Neutrophil (primary cell): ENCODE measurements around the gene HHATL.

ENCODE experiments used
- H3K27ac ChIP-seq: fragments of 200-600 bp; sonication (generic); 2 replicates; pipeline ENCODE4 v1.5.1; 2016; ENCODE audit warnings: mild to moderate bottlenecking, moderate library complexity
- H3K27me3 ChIP-seq: fragments of 200-600 bp; sonication (generic); 2 replicates; pipeline ENCODE4 v1.6.0; 2016; ENCODE audit warnings: mild to moderate bottlenecking
- H3K36me3 ChIP-seq: fragments of 200-600 bp; sonication (generic); 2 replicates; pipeline ENCODE4 v1.5.1; 2017
- H3K4me1 ChIP-seq, 2 experiments: fragments of 200-600 bp in 1 of 2; sonication (generic) in 1 of 2; 1 replicate in 1 of 2; 2 replicates in 1 of 2; pipeline versions ENCODE4 v1.5.1 to v1.6.1; 2013 to 2016; ENCODE audit warnings: low read depth in 1 of 2, low read length in 1 of 2, mild to moderate bottlenecking in 1 of 2, moderate library complexity in 1 of 2; ENCODE audit not compliant: control insufficient read depth in 1 of 2, insufficient read depth in 1 of 2
- H3K4me3 ChIP-seq, 2 experiments: fragments of 200-600 bp in 1 of 2; sonication (generic) in 1 of 2; 1 replicate in 1 of 2; 2 replicates in 1 of 2; pipeline ENCODE4 v1.5.1; 2013 to 2016; ENCODE audit warnings: low read depth in 1 of 2, low read length in 1 of 2, mild to moderate bottlenecking in 1 of 2, moderate library complexity in 1 of 2
- H3K9me3 ChIP-seq: fragments of 200-600 bp; sonication (generic); 2 replicates; pipeline ENCODE4 v1.5.1; 2016
- CTCF ChIP-seq: fragments of 200-600 bp; sonication (generic); IDR thresholded peaks from 2 replicates; pipeline ENCODE4 v1.5.1; 2016; ENCODE audit warnings: antibody characterized with exemption

Gene HHATL

GRCh38 chr3:42701371-42702065 lies 1.1 kb downstream of the HHATL start:
- Histone ChIP-seq H3K9me3 (no peaks in the 10 kb centered on the region), H3K27ac (no peak overlapping the region), H3K36me3 (no peaks in the 10 kb centered on the region), H3K4me3 (no peak overlapping the region), H3K27me3 (peaks cover 7% of the 10 kb centered on the region), H3K4me1 (peaks cover 4 to 7% of the 10 kb centered on the region in 2 experiments)
- TF ChIP-seq CTCF, result no peak

GRCh38 chr3:42700366-42701288 lies 2.0 kb downstream of the HHATL start:
- Histone ChIP-seq H3K4me1 (peaks cover 4 to 7% of the 10 kb centered on the region in 2 experiments), H3K27ac (no peak overlapping the region), H3K36me3 (no peaks in the 10 kb centered on the region), H3K9me3 (no peaks in the 10 kb centered on the region), H3K27me3 (peaks cover 16% of the 10 kb centered on the region), H3K4me3 (no peak overlapping the region)
- TF ChIP-seq CTCF, result no peak

GRCh38 chr3:42699511-42699971 lies 3.1 kb downstream of the HHATL start:
- Histone ChIP-seq H3K27ac (no peak overlapping the region), H3K4me1 (peaks cover 4 to 7% of the 10 kb centered on the region in 2 experiments), H3K9me3 (no peaks in the 10 kb centered on the region), H3K4me3 (no peak overlapping the region), H3K36me3 (no peaks in the 10 kb centered on the region), H3K27me3 (peaks cover 27% of the 10 kb centered on the region)
- TF ChIP-seq CTCF, result no peak

GRCh38 chr3:42698911-42699230 lies 3.7 kb downstream of the HHATL start:
- no peak overlapping the region for H3K4me3 ChIP-seq
- no peak overlapping the region for H3K27ac ChIP-seq
- peaks cover 4 to 7% of the 10 kb centered on the region in 2 experiments for H3K4me1 ChIP-seq
- no peaks in the 10 kb centered on the region for H3K36me3 ChIP-seq
- H3K27me3 ChIP-seq, result peaks cover 33% of the 10 kb centered on the region
- TF ChIP-seq CTCF, result no peak
- H3K9me3 ChIP-seq, result no peaks in the 10 kb centered on the region

- H3K36me3 ChIP-seq, result no peaks in the 10 kb centered on the region
- H3K27ac ChIP-seq, result no peak overlapping the region
- H3K4me3 ChIP-seq, result no peak overlapping the region
- no peaks in the 10 kb centered on the region for H3K9me3 ChIP-seq
- H3K27me3 ChIP-seq, result peaks cover 33% of the 10 kb centered on the region
- TF ChIP-seq CTCF, result no peak
- H3K4me1 ChIP-seq, result peaks cover 4 to 7% of the 10 kb centered on the region in 2 experiments
These were observed 4.2 kb downstream of the HHATL start for GRCh38 chr3:42698216-42698910.
